SHP77 treated with DMSO at 0.1 percent for 48 hours (cell line): Measurements from ENCODE around the gene MRPS23.

ENCODE experiments used
- DNase-seq: peaks from one replicate; lab custom pipeline; 2025; lab: John Stamatoyannopoulos, UW

Gene MRPS23

GRCh38 chr17:57879437-57880085 is 29.7 kb upstream of the MRPS23 start:
- no peak for DNase-seq

GRCh38 chr17:57877803-57878377 is 28.0 kb upstream of the MRPS23 start:
- no peak for DNase-seq

- DNase-seq: no peak
Measured at GRCh38 chr17:57876866-57877237, 27.0 kb upstream of the MRPS23 start.

- DNase-seq: no peak
Measured at GRCh38 chr17:57876023-57876865, 26.4 kb upstream of the MRPS23 start.

- DNase-seq: no peak
Measured at GRCh38 chr17:57875290-57876022, 25.6 kb upstream of the MRPS23 start.

- DNase-seq: no peak
Measured at GRCh38 chr17:57874434-57875289, 24.8 kb upstream of the MRPS23 start.

DNA sequence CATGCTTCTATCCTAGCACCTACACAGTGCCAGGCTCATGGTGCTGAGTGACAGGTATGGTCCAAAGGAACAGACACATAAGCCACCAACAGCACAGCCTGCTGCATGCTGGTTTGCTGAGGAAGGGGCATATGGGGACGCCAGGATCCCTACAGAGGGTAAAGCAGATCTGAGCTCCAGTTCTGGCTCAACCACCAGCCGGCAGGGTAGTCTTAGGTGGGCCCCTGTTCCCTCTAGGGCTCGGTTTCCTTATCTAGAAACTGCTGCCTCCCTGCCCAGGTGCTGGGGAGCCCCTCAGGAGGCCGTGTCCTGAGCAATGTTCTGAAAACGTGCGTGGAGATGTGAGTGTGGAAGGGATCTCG is 24.2 kb upstream of the MRPS23 start:
- no peak for DNase-seq

- no peak for DNase-seq
Measured at GRCh38 chr17:57873261-57874057, 23.6 kb upstream of the MRPS23 start.

DNA sequence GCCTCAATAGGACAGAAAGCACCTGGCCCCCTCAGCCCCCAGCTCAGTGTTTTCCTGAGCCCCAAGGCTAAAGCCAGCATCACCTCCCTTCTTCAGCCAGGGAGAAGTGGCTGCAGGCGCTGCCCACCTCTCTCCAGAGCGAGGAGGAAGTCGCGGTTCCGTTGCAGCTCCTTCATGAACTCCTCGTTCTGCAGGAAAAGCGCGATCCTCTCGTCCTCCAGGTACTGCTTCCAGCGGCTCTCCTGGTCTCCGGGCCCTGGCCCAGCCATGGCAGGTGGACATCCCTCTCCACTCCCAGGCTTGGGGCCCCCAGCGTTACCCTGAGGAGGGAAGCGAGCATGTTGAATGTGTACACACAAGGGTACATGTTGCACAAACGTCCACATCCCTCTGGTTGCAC is 22.7 kb upstream of the MRPS23 start:
- no peak for DNase-seq

- no peak for DNase-seq
Measured at GRCh38 chr17:57871863-57872262, 22.0 kb upstream of the MRPS23 start.

DNA sequence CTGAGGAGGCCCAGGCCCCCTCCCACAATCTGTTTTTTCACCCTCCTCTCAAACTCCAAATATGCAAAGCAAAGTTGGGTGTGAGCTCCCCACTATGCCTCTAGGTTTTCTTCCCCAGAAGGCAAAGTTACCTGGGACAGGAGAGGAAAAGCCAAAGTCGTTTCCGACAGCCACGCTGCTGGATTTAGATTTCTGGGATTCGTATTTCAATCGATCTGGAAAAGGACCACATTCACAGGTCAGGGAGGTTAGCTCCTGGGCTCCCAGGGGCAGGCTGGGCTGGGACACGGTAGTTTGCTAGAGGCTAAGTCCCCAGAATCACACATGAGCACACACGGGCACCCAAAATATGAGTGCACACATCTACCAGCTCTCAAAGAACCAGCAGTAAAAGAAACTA is 21.3 kb upstream of the MRPS23 start:
- no peak for DNase-seq

- no peak for DNase-seq
Measured at GRCh38 chr17:57870283-57870635, 20.4 kb upstream of the MRPS23 start.

- DNase-seq: no peak
Measured at GRCh38 chr17:57869617-57870282, 19.9 kb upstream of the MRPS23 start.

GRCh38 chr17:57868910-57869616 is 19.2 kb upstream of the MRPS23 start:
- DNase-seq: no peak

DNA sequence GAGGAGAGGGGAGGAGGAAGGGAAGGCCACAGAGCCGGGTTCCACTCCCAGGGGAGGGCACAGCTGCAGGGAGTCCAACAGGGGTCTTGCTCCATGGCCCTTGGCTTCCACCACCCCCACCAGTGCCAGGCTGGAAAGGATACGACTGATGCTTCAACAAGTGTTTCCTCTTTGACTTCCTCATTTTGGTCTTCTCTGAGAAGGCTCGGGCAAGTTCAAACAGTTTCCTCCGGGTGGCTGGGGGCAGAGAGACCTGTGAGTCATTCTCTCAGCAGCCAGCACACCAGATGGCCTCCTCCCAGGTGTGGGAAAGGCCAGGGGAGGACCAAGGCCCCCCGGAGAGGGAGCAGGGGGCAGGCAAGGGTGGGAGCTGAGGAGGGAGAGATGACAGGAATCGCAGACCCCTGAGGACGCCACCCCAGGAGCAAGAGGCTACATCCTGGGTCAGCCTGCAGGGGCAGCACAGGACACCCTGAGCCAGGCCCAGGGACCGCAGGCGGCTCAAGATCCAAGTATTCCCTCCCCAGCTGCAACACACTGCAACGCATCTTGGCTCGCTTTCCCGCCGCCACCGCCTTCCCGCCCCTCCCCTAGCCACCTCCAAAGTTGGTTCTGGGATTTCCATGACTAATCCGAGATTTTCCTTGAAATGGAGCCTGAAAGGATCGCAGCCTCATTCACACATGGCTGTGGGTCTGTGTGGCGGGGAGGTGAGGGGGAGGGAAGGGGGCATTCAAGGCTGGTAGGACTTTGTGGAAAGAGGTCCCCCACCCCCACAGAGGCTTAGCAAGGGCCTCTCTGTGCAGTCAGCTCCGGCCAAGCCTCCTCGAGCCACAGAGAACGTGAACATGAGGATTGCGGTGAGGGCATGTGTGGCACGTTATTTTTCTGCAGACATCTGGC is 18.4 kb upstream of the MRPS23 start:
- DNase-seq: no peak

GRCh38 chr17:57867126-57867525 is 17.3 kb upstream of the MRPS23 start:
- DNase-seq: no peak

DNA sequence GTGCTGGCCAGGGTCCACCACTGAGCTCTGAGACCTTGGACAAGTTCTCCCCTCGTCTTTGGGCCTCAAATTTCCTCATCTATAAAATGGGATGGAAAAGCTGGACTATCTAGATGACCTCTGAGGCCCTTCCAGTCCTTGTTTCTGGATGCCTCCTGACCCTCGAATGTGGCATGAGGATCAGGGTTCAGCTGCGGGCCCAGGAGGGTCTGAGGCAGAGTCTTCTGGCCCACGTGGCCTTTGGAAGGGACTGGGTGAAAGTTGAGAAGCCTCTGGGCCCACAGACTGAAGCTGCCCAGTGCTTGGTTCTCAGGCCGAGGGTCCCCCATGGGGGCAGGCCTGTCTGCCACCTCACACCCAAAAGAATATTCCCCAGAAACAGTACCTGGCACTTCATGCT is 16.9 kb upstream of the MRPS23 start:
- no peak for DNase-seq

DNA sequence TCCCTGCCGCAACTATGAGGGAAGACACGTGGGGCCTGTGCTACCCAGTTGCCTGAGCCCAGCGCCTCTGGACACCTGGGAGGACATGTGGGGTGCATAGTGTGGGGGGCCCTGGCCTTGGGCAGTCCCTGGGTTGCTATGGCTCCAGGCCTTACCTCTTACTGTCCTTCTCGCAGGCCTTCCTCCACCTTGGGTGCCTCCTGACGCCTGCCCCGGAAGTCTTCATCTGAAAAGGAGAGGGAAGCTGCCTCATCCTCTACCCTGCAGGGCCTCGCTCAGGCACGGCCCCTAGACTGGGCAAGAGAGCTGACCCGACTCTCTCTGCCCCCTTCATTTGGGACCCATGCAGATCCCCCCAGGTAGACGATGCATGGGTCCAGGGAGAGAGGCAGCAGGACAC is 16.5 kb upstream of the MRPS23 start:
- no peak for DNase-seq

DNA sequence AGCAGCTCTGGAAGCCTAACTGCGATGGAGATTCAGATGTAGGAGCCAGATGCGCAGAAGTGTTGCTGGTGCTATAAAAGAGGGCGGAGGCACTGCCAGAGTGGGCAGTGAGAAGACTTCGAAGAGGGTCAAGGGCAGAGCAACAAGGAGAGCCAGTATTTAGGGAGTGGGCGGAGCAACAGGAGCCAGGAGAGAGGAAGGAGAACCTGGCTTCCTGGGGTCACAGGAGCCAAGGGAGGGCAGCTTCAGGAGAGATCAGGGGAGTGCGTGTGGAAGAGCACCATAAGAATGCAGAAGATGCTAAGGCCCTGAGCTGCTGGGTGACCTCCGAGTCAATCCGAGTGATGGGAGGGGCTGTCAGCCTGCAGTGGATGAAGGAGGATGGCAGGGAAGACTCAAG is 14.4 kb upstream of the MRPS23 start:
- DNase-seq: no peak
